HepG2 (cell line): ENCODE measurements around the gene IFT122. TPM values are rescaled to one million over a fixed set of nuclear protein-coding genes. Genes with fewer than 3 reads are reported as not detected.

Source experiments
- ATF7 ChIP-seq, 2 experiments: fragments of 450-650 bp in 1 of 2; sonication (generic) in 1 of 2; formaldehyde crosslinking in 1 of 2; IDR thresholded peaks; 2 replicates each; pipeline versions ENCODE4 v1.4.0 to v1.6.1; 2016 to 2020; ENCODE audit warnings: antibody characterized with exemption in 1 of 2, mild to moderate bottlenecking in 1 of 2, missing genetic modification reagents in 1 of 2
- BRCA1 ChIP-seq: sonication (generic); formaldehyde crosslinking; IDR thresholded peaks from 2 replicates; pipeline ENCODE4 v1.4.0; 2020; ENCODE audit warnings: missing genetic modification reagents
- CBX2 ChIP-seq, 2 experiments: fragments of 200-600 bp in 1 of 2; sonication (generic); formaldehyde crosslinking in 1 of 2; IDR thresholded peaks; 2 replicates each; pipeline versions ENCODE4 v1.7.0 to v1.8.1; 2018 to 2022; ENCODE audit warnings: low read depth in 2 of 2, low read length in 1 of 2, mild to moderate bottlenecking in 1 of 2, missing genetic modification reagents in 1 of 2
- CC2D1A ChIP-seq: sonication (generic); formaldehyde crosslinking; IDR thresholded peaks from 2 replicates; pipeline ENCODE4 v1.8.1; 2023; ENCODE audit warnings: mild to moderate bottlenecking, missing genetic modification reagents
- DMAP1 ChIP-seq: IDR thresholded peaks from 2 replicates; pipeline ENCODE4 v1.6.1; 2016
- GATAD2A ChIP-seq: IDR thresholded peaks from 2 replicates; pipeline ENCODE4 v1.6.1; 2016
- MED8 ChIP-seq: sonication (generic); formaldehyde crosslinking; IDR thresholded peaks from 2 replicates; pipeline ENCODE4 v1.8.1; 2023; ENCODE audit warnings: mild to moderate bottlenecking, missing genetic modification reagents; ENCODE audit not compliant: insufficient replicate concordance
- MYPOP ChIP-seq: sonication (generic); formaldehyde crosslinking; IDR thresholded peaks from 2 replicates; pipeline ENCODE4 v1.8.1; 2023; ENCODE audit warnings: mild to moderate bottlenecking, moderate library complexity, missing genetic modification reagents
- NFE2L2 ChIP-seq: fragments of 150-350 bp; IDR thresholded peaks from 2 replicates; pipeline ENCODE4 v1.6.1; 2014; ENCODE audit warnings: low read length
- PHB2 ChIP-seq: fragments of 450-650 bp; IDR thresholded peaks from 2 replicates; pipeline ENCODE4 v1.6.1; 2018; ENCODE audit not compliant: partially characterized antibody
- TFDP1 ChIP-seq: IDR thresholded peaks from 2 replicates; pipeline ENCODE4 v1.6.1; 2016; ENCODE audit warnings: missing compliant biosample characterization, missing genetic modification reagents, borderline replicate concordance
- TFDP2 ChIP-seq: sonication (generic); formaldehyde crosslinking; IDR thresholded peaks from 2 replicates; pipeline ENCODE4 v1.4.0; 2020; ENCODE audit warnings: missing genetic modification reagents
- ZBTB3 ChIP-seq: sonication (generic); formaldehyde crosslinking; IDR thresholded peaks from 2 replicates; pipeline ENCODE4 v1.4.0; 2020; ENCODE audit warnings: low read depth, mild to moderate bottlenecking, moderate library complexity, missing genetic modification reagents, borderline replicate concordance
- ZGPAT ChIP-seq: IDR thresholded peaks from 2 replicates; pipeline ENCODE4 v1.6.1; 2016; ENCODE audit warnings: mild to moderate bottlenecking
- ZNF235 ChIP-seq: sonication (generic); formaldehyde crosslinking; IDR thresholded peaks from 2 replicates; pipeline ENCODE4 v1.8.1; 2023; ENCODE audit warnings: mild to moderate bottlenecking, missing genetic modification reagents, borderline replicate concordance
- ZNF367 ChIP-seq: sonication (generic); formaldehyde crosslinking; IDR thresholded peaks from 2 replicates; pipeline ENCODE4 v1.4.0; 2020; ENCODE audit warnings: missing genetic modification reagents, borderline replicate concordance
- ZNF496 ChIP-seq: sonication (generic); formaldehyde crosslinking; IDR thresholded peaks from 2 replicates; pipeline ENCODE4 v1.8.1; 2023; ENCODE audit warnings: mild to moderate bottlenecking, moderate library complexity, missing genetic modification reagents; ENCODE audit not compliant: insufficient replicate concordance
- ZNF629 ChIP-seq: sonication (generic); formaldehyde crosslinking; conservative IDR thresholded peaks from 2 replicates; pipeline ENCODE4 v1.5.0; 2020; ENCODE audit warnings: missing genetic modification reagents
- ZNF841 ChIP-seq: sonication (generic); formaldehyde crosslinking; IDR thresholded peaks from 2 replicates; pipeline ENCODE4 v1.8.1; 2023; ENCODE audit warnings: missing genetic modification reagents, borderline replicate concordance
- polyA plus RNA-seq, 8 experiments: library from polyadenylated mRNA; depleted of rRNA in 3 of 8; stranded (reverse) in 7 of 8; unstranded in 1 of 8; fragments of >200 nt; fragmentation: Illumina TruSeq in 4 of 8; extraction: Trizol in 4 of 8; gene quantifications; 2 replicates each; pipeline versions ENCODE4 v1.2.1 to v1.2.3, GENCODE V29; 2011 to 2016; ENCODE audit warnings: low read depth in 4 of 8, missing spikeins in 1 of 8, mixed read lengths in 1 of 8; ENCODE audit not compliant: insufficient read depth in 1 of 8
- total RNA-seq, 5 experiments: library from RNA; depleted of rRNA; stranded (reverse); fragments of >200 nt; fragmentation: Illumina TruSeq; extraction: Trizol; gene quantifications; 2 replicates each; pipeline ENCODE4 v1.2.3, GENCODE V29; 2016; ENCODE audit warnings: low read depth in 1 of 5

IFT122 gene
- total and polyA plus RNA-seq, 2 of the 13 experiments (the other 11 are each of a cell fraction or from before 2014, with no cell fraction given), result 10.1 to 10.3 TPM

- no peak for TF ChIP-seq ZNF496 (CRISPR knock-in tag)
- no peak for TF ChIP-seq CC2D1A (CRISPR knock-in tag)
- TF ChIP-seq DMAP1, result no peak
- TF ChIP-seq ZBTB3, result no peak
- 0 out of 2 replicates have a peak, but pooled peaks have one; percentile 49 for TF ChIP-seq ZNF235 (CRISPR knock-in tag)
- no peak for TF ChIP-seq NFE2L2
- TF ChIP-seq ZNF629 (CRISPR knock-in tag), result peak; percentile 97
- no peak for TF ChIP-seq ZNF841
- TF ChIP-seq ZNF367 (CRISPR knock-in tag), result no peak
- TF ChIP-seq TFDP2 (CRISPR knock-in tag), result no peak
- no peak for TF ChIP-seq TFDP1 (CRISPR knock-in tag)
- 0 out of 2 replicates have a peak, but pooled peaks have one; percentile 47 for TF ChIP-seq BRCA1 (CRISPR knock-in tag)
- no peak for TF ChIP-seq PHB2
- no peak for TF ChIP-seq ZGPAT (CRISPR knock-in tag)
- no peak for TF ChIP-seq ATF7 (IDR thresholded peaks at IDR 0.05)
- no peak for TF ChIP-seq ATF7 (CRISPR knock-in tag; IDR thresholded peaks at IDR 0.05)
- no peak; the same call in 1 of the 2 replicates for TF ChIP-seq GATAD2A (CRISPR knock-in tag)
- peak; percentile 29 for TF ChIP-seq MED8
- no peak for TF ChIP-seq CBX2 (IDR thresholded peaks at IDR 0.05; ENCODE audit: low read depth, low read length)
- TF ChIP-seq CBX2 (CRISPR knock-in tag; IDR thresholded peaks at IDR 0.05; ENCODE audit: low read depth), result no peak
- no peak for TF ChIP-seq MYPOP (CRISPR knock-in tag)
Observed at GRCh38 chr3:129439226-129439816, 703 bp upstream of the IFT122 start (continued).
